Neural progenitor cell (in vitro differentiated cells): ENCODE results near the gene ID4. TPM values are rescaled to one million over a fixed set of nuclear protein-coding genes. Genes with fewer than 3 reads are reported as not detected.

ENCODE experiments used
- DNase-seq: peaks from one replicate; pipeline ENCODE4 v3.0.0-alpha.2; 2016; ENCODE audit warnings: low spot score
- H2AFZ ChIP-seq: fragments of 200-600 bp; sonication (generic); replicated peaks from 2 replicates; pipeline ENCODE4 v1.6.1; 2016; ENCODE audit warnings: antibody characterized with exemption
- H3F3A ChIP-seq: fragments of 200-600 bp; sonication (generic); 2 replicates; pipeline ENCODE4 v1.6.1; 2016; ENCODE audit warnings: antibody characterized with exemption, low read depth
- H3K27ac ChIP-seq: fragments of 200-600 bp; sonication (generic); 2 replicates; pipeline ENCODE4 v1.5.1; 2016; ENCODE audit warnings: mild to moderate bottlenecking
- H3K27me3 ChIP-seq: fragments of 200-600 bp; sonication (generic); 2 replicates; pipeline ENCODE4 v1.6.1; 2016; ENCODE audit warnings: mild to moderate bottlenecking, moderate library complexity
- H3K36me3 ChIP-seq: fragments of 200-600 bp; sonication (generic); 2 replicates; pipeline ENCODE4 v1.5.1; 2016
- H3K4me1 ChIP-seq: fragments of 200-600 bp; sonication (generic); 2 replicates; pipeline ENCODE4 v1.6.1; 2016; ENCODE audit warnings: mixed run types
- H3K4me2 ChIP-seq: fragments of 200-600 bp; sonication (generic); 2 replicates; pipeline ENCODE4 v1.6.1; 2016
- H3K4me3 ChIP-seq: fragments of 200-600 bp; sonication (generic); 2 replicates; pipeline ENCODE4 v1.5.1; 2016
- H3K79me2 ChIP-seq: fragments of 200-600 bp; sonication (generic); 2 replicates; pipeline ENCODE4 v1.6.1; 2016; ENCODE audit warnings: low read depth
- H3K9ac ChIP-seq: fragments of 200-600 bp; sonication (generic); 2 replicates; pipeline ENCODE4 v1.6.1; 2016
- H3K9me3 ChIP-seq: fragments of 200-600 bp; sonication (generic); 2 replicates; pipeline ENCODE4 v1.5.1; 2016; ENCODE audit warnings: low read depth
- H4K20me1 ChIP-seq: fragments of 200-600 bp; sonication (generic); 2 replicates; pipeline ENCODE4 v1.6.1; 2016; ENCODE audit warnings: low read depth
- H3K27ac Mint-ChIP-seq: 3 replicates; pipeline ENCODE4 v1.8.0; 2021; ENCODE audit warnings: mixed read lengths
- H3K27me3 Mint-ChIP-seq: 2 replicates; pipeline ENCODE4 v1.8.0; 2022; ENCODE audit warnings: low read depth, mild to moderate bottlenecking, inconsistent platforms, moderate library complexity, mixed read lengths; ENCODE audit not compliant: insufficient read depth
- H3K36me3 Mint-ChIP-seq: 3 replicates; pipeline ENCODE4 v1.8.0; 2021; ENCODE audit warnings: mixed read lengths
- H3K4me1 Mint-ChIP-seq: 3 replicates; pipeline ENCODE4 v1.8.0; 2021; ENCODE audit warnings: mixed read lengths
- H3K4me3 Mint-ChIP-seq: 3 replicates; pipeline ENCODE4 v1.8.0; 2021; ENCODE audit warnings: mild to moderate bottlenecking, moderate library complexity, mixed read lengths
- H3K9me3 Mint-ChIP-seq: 3 replicates; pipeline ENCODE4 v1.8.0; 2020; ENCODE audit warnings: mixed read lengths
- EZH2 ChIP-seq: fragments of 200-600 bp; sonication (generic); IDR thresholded peaks from 2 replicates; pipeline ENCODE4 v1.6.1; 2017; ENCODE audit warnings: antibody characterized with exemption, mild to moderate bottlenecking, moderate library complexity
- EZH2phosphoT487 ChIP-seq: fragments of 200-600 bp; sonication (generic); IDR thresholded peaks from 2 replicates; pipeline ENCODE4 v1.6.1; 2017; ENCODE audit warnings: antibody characterized with exemption
- total RNA-seq: library from RNA; depleted of rRNA; stranded (reverse); fragments of >200 nt; gene quantifications from 2 replicates; pipeline ENCODE4 v1.2.3, GENCODE V29; 2015; ENCODE audit warnings: low replicate concordance
- TF ChIP-seq, protein P1 (sequence below): fragments of 200-600 bp; sonication (generic); IDR thresholded peaks from 2 replicates; pipeline ENCODE4 v1.5.1; 2017; ENCODE audit warnings: antibody characterized with exemption, mild to moderate bottlenecking

Gene ID4
- total RNA-seq, 1 donor from 2014 or later = 29.2 TPM

DNA sequence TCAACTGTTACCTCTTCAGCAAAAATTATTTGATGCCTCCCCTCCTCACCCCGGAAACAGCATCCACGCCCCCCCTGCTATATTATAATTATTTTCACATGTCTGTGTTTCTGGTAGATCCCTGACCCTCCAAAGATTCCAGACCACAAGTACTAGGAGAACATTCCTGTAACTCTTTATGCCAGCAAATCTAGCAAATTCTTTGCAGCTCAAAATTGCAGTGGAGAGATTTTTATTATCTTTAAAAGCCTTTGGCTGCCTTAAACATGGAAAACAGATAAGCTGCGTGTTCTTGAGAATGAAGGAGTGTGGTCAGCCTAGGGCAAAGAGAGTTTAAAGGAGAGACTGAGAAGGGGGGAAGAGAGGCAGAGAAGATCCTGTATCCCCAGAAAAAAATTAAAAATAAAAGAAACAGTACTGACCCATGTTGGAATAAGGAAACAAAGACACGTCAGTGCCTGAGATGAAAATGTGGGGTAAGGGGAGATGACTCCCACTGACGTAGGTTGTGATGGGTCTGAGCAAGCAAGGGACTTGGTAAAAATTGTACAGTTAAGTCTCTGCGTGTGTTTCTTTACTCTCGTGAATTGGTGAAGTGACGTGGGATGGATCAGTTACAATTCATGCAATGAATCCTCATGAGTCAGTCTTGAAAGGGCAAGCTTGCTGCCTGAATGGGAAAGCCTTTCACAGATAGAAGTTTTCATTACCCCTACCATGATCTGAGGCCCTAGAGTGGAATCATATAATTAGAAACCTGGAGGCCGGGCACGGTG lies 8.3 kb downstream of the ID4 start:
- no peak overlapping the region for H3K27ac ChIP-seq
- no peak overlapping the region for H3K9ac ChIP-seq
- DNase-seq = no peak
- TF ChIP-seq, protein P1, sequence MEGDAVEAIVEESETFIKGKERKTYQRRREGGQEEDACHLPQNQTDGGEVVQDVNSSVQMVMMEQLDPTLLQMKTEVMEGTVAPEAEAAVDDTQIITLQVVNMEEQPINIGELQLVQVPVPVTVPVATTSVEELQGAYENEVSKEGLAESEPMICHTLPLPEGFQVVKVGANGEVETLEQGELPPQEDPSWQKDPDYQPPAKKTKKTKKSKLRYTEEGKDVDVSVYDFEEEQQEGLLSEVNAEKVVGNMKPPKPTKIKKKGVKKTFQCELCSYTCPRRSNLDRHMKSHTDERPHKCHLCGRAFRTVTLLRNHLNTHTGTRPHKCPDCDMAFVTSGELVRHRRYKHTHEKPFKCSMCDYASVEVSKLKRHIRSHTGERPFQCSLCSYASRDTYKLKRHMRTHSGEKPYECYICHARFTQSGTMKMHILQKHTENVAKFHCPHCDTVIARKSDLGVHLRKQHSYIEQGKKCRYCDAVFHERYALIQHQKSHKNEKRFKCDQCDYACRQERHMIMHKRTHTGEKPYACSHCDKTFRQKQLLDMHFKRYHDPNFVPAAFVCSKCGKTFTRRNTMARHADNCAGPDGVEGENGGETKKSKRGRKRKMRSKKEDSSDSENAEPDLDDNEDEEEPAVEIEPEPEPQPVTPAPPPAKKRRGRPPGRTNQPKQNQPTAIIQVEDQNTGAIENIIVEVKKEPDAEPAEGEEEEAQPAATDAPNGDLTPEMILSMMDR = no peak
- no peak for TF ChIP-seq EZH2
- TF ChIP-seq EZH2phosphoT487 = no peak
- H3K4me1 ChIP-seq = peaks cover 42% of the 10 kb centered on the region
- no peaks in the 10 kb centered on the region for H3K27me3 ChIP-seq
- Mint-ChIP-seq H3K4me1 (peaks cover 52% of the 10 kb centered on the region), H3K36me3 (peaks cover 20% of the 10 kb centered on the region), H3K9me3 (no peaks in the 10 kb centered on the region), H3K27me3 (peaks cover 2% of the 10 kb centered on the region), H3K27ac (no peak overlapping the region), H3K4me3 (no peak overlapping the region)
- H3K9me3 ChIP-seq = no peaks in the 10 kb centered on the region
- H3K4me2 ChIP-seq = no peak overlapping the region
- H3F3A ChIP-seq = peaks cover 14% of the 10 kb centered on the region
- H2AFZ ChIP-seq = no peak overlapping the region
- peaks cover 28% of the 10 kb centered on the region for H3K79me2 ChIP-seq
- no peaks in the 10 kb centered on the region for H4K20me1 ChIP-seq
- H3K4me3 ChIP-seq = no peak overlapping the region
- H3K36me3 ChIP-seq = no peaks in the 10 kb centered on the region

DNA sequence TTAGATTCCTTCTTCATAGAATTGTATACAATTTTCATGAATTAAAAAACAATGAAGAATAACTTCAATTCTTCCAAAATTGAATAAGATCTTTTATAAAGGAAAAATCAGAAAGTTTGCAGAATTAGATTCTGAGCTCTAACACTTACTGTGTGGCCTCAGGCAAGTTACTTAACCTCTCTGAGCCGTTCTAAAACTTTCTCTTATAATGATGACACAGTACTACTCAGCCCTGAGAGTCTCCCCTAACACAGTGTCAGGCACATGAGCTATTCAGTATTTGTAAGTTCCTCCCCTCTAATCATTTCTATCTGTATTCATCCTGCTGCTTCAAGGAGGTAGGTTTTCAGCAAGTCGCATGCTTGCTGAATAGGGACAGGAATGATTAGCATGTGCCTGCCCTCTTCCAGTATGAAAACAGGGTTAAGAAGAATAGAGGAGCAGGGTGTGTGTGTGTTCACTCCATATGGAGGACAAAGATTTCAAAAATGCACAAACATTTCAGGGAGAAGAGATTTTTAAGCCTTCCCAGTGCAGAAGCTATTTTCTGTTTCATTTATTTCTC lies 11.4 kb downstream of the ID4 start:
- Histone ChIP-seq H3K4me1 (peaks cover 27% of the 10 kb centered on the region), H3K27ac (no peak overlapping the region), H3K36me3 (no peaks in the 10 kb centered on the region), H3K27me3 (no peaks in the 10 kb centered on the region), H4K20me1 (no peaks in the 10 kb centered on the region), H3K4me2 (no peak overlapping the region), H3K4me3 (no peak overlapping the region), H2AFZ (no peak overlapping the region), H3K9ac (no peak overlapping the region), H3K9me3 (no peaks in the 10 kb centered on the region), H3F3A (peaks cover 4% of the 10 kb centered on the region), H3K79me2 (no peaks in the 10 kb centered on the region)
- peaks cover 38% of the 10 kb centered on the region for H3K4me1 Mint-ChIP-seq
- DNase-seq = no peak
- no peak overlapping the region for H3K4me3 Mint-ChIP-seq
- no peak overlapping the region for H3K27ac Mint-ChIP-seq
- H3K27me3 Mint-ChIP-seq = peaks cover 2% of the 10 kb centered on the region
- TF ChIP-seq EZH2phosphoT487 (no peak), EZH2 (no peak)
- TF ChIP-seq, protein P1 = no peak
- H3K36me3 Mint-ChIP-seq = peaks cover 18% of the 10 kb centered on the region
- no peaks in the 10 kb centered on the region for H3K9me3 Mint-ChIP-seq

DNA sequence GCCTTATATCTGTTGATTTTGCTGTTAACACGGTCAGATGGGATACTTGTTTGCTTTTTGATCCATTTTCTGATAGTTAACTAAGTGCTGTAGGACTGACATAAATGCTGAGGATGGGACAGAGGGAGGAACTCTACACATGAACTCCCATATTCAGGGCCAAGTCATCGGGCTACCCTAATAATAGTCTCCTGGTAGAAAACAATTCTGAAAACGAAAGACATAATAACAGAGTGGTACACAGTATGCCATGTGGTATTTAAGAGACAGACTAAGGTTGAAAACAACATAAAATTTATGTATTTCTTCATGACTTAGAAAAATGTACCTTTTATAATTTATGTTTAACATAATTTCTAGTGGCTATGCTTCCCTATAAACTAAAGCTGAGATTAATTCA lies 12.0 kb downstream of the ID4 start:
- TF ChIP-seq EZH2phosphoT487 (no peak), EZH2 (no peak)
- TF ChIP-seq, protein P1 = no peak
- Mint-ChIP-seq H3K4me3 (no peak overlapping the region), H3K36me3 (peaks cover 17% of the 10 kb centered on the region), H3K4me1 (peaks cover 32% of the 10 kb centered on the region), H3K27ac (no peak overlapping the region), H3K9me3 (no peaks in the 10 kb centered on the region), H3K27me3 (peaks cover 2% of the 10 kb centered on the region)
- no peak overlapping the region for H3K27ac ChIP-seq
- H3K36me3 ChIP-seq = no peaks in the 10 kb centered on the region
- H3K4me1 ChIP-seq = peaks cover 20% of the 10 kb centered on the region
- no peaks in the 10 kb centered on the region for H3K9me3 ChIP-seq
- no peak overlapping the region for H3K9ac ChIP-seq
- no peak for DNase-seq
- no peak overlapping the region for H3K4me2 ChIP-seq
- no peak overlapping the region for H3K4me3 ChIP-seq
- H3F3A ChIP-seq = peaks cover 4% of the 10 kb centered on the region
- no peaks in the 10 kb centered on the region for H4K20me1 ChIP-seq
- H3K79me2 ChIP-seq = no peaks in the 10 kb centered on the region
- no peaks in the 10 kb centered on the region for H3K27me3 ChIP-seq
- H2AFZ ChIP-seq = no peak overlapping the region
